WTC11 (cell line): ENCODE results near the gene ANKRD29. TPM values are rescaled to one million over a fixed set of nuclear protein-coding genes. Genes with fewer than 3 reads are reported as not detected.

Source experiments
- ATAC-seq: fragments of 200-7000 bp; cut with Tn5 transposase; 2 replicates; pipeline ENCODE4 v1.10.0; 2021; ENCODE audit warnings: mild to moderate bottlenecking, moderate library complexity
- CTCF ChIA-PET: fragments of 300-600 bp; sonication (Branson Sonifier 250); formaldehyde crosslinking; loops from one replicate; lab custom pipeline; 2021; ENCODE audit warnings: antibody characterized with exemption; lab: Charles Lee
- POLR2A ChIA-PET: fragments of 350-600 bp; sonication (Branson Sonifier 250); formaldehyde crosslinking; loops from one replicate; lab custom pipeline; 2021; ENCODE audit warnings: antibody characterized with exemption; lab: Charles Lee
- DNase-seq: peaks from one replicate; pipeline ENCODE4 v3.0.0; 2021; ENCODE audit warnings: low spot score
- H3K27ac Mint-ChIP-seq: 2 replicates; pipeline ENCODE4 v1.8.0; 2021; ENCODE audit warnings: mixed read lengths
- H3K27me3 Mint-ChIP-seq: 2 replicates; pipeline ENCODE4 v1.8.0; 2021; ENCODE audit warnings: low read depth, mild to moderate bottlenecking, moderate library complexity, mixed read lengths
- H3K36me3 Mint-ChIP-seq: 2 replicates; pipeline ENCODE4 v1.8.0; 2021; ENCODE audit warnings: mixed read lengths
- H3K4me1 Mint-ChIP-seq: 2 replicates; pipeline ENCODE4 v1.8.0; 2022; ENCODE audit warnings: mixed read lengths
- H3K4me3 Mint-ChIP-seq: 2 replicates; pipeline ENCODE4 v1.8.0; 2021; ENCODE audit warnings: mild to moderate bottlenecking, moderate library complexity, mixed read lengths
- H3K9me3 Mint-ChIP-seq: 2 replicates; pipeline ENCODE4 v1.8.0; 2021; ENCODE audit warnings: mixed read lengths
- ATF1 ChIP-seq: sonication (generic); formaldehyde crosslinking; IDR thresholded peaks from 2 replicates; pipeline ENCODE4 v1.8.1; 2023; ENCODE audit warnings: mild to moderate bottlenecking, moderate library complexity, missing genetic modification reagents
- CREM ChIP-seq: sonication (generic); formaldehyde crosslinking; IDR thresholded peaks from 2 replicates; pipeline ENCODE4 v1.8.1; 2022; ENCODE audit warnings: mild to moderate bottlenecking, missing genetic modification reagents, moderate library complexity
- ELF4 ChIP-seq: sonication (generic); formaldehyde crosslinking; IDR thresholded peaks from 2 replicates; pipeline ENCODE4 v1.8.1; 2022; ENCODE audit warnings: low read depth, mild to moderate bottlenecking, moderate library complexity, missing genetic modification reagents
- FOXP1 ChIP-seq: sonication (generic); formaldehyde crosslinking; IDR thresholded peaks from 2 replicates; pipeline ENCODE4 v1.8.0; 2022; ENCODE audit warnings: missing genetic modification reagents, mild to moderate bottlenecking, moderate library complexity, borderline replicate concordance
- GTF2I ChIP-seq: fragments of 250-450 bp; sonication (Bioruptor Pico); conservative IDR thresholded peaks from 2 replicates; pipeline ENCODE4 v1.4.0; 2021; ENCODE audit warnings: mild to moderate bottlenecking
- JUN ChIP-seq: sonication (generic); formaldehyde crosslinking; IDR thresholded peaks from 2 replicates; pipeline ENCODE4 v1.8.0; 2023; ENCODE audit warnings: mild to moderate bottlenecking, missing genetic modification reagents
- MXD4 ChIP-seq: fragments of 250-450 bp; sonication (Bioruptor Pico); IDR thresholded peaks from 2 replicates; pipeline ENCODE4 v1.8.0; 2021; ENCODE audit warnings: mild to moderate bottlenecking, moderate library complexity, borderline replicate concordance
- RORB ChIP-seq: fragments of 250-450 bp; sonication (Bioruptor Pico); IDR thresholded peaks from 2 replicates; pipeline ENCODE4 v1.9.0; 2021; ENCODE audit warnings: mild to moderate bottlenecking
- SP1 ChIP-seq: sonication (generic); formaldehyde crosslinking; conservative IDR thresholded peaks from 2 replicates; pipeline ENCODE4 v1.8.1; 2022; ENCODE audit warnings: missing genetic modification reagents
- ZNF121 ChIP-seq: sonication (generic); formaldehyde crosslinking; IDR thresholded peaks from 2 replicates; pipeline ENCODE4 v1.8.0; 2023; ENCODE audit warnings: missing genetic modification reagents
- ZNF138 ChIP-seq: sonication (generic); formaldehyde crosslinking; conservative IDR thresholded peaks from 2 replicates; pipeline ENCODE4 v1.8.1; 2022; ENCODE audit warnings: mild to moderate bottlenecking, moderate library complexity, missing genetic modification reagents
- ZNF416 ChIP-seq: fragments of 250-450 bp; sonication (Bioruptor Pico); IDR thresholded peaks from 2 replicates; pipeline ENCODE4 v1.9.0; 2021; ENCODE audit warnings: mild to moderate bottlenecking, inconsistent platforms
- ZNF423 ChIP-seq: fragments of 250-450 bp; sonication (Bioruptor Pico); IDR thresholded peaks from 2 replicates; pipeline ENCODE4 v2.1.2; 2022; ENCODE audit warnings: mild to moderate bottlenecking, moderate library complexity
- total RNA-seq: library from RNA; stranded (reverse); gene quantifications from 3 replicates; pipeline ENCODE4 v1.2.3, GENCODE V29; 2021
- TF ChIP-seq, protein P1 (sequence below): sonication (generic); formaldehyde crosslinking; IDR thresholded peaks from 2 replicates; pipeline ENCODE4 v1.8.1; 2023; ENCODE audit warnings: mild to moderate bottlenecking, moderate library complexity, missing genetic modification reagents
- TF ChIP-seq, protein P2 (sequence below): sonication (generic); formaldehyde crosslinking; IDR thresholded peaks from 2 replicates; pipeline ENCODE4 v1.8.0; 2022; ENCODE audit warnings: mild to moderate bottlenecking, missing genetic modification reagents
- TF ChIP-seq, protein P3 (sequence below): sonication (generic); formaldehyde crosslinking; conservative IDR thresholded peaks from 2 replicates; pipeline ENCODE4 v1.8.1; 2023; ENCODE audit warnings: mild to moderate bottlenecking, low read depth, missing genetic modification reagents, moderate library complexity
- TF ChIP-seq, protein P4 (sequence below): sonication (generic); formaldehyde crosslinking; IDR thresholded peaks from 2 replicates; pipeline ENCODE4 v1.8.1; 2022; ENCODE audit warnings: missing genetic modification reagents, borderline replicate concordance
- TF ChIP-seq, protein P5 (sequence below): sonication (generic); formaldehyde crosslinking; IDR thresholded peaks from 2 replicates; pipeline ENCODE4 v1.8.0; 2022; ENCODE audit warnings: mild to moderate bottlenecking, missing genetic modification reagents
- TF ChIP-seq, protein P6 (sequence below): sonication (generic); formaldehyde crosslinking; IDR thresholded peaks from 2 replicates; pipeline ENCODE4 v1.8.1; 2023; ENCODE audit warnings: mild to moderate bottlenecking, missing genetic modification reagents, borderline replicate concordance
- TF ChIP-seq, protein P7 (sequence below): sonication (generic); formaldehyde crosslinking; IDR thresholded peaks from 2 replicates; pipeline ENCODE4 v1.8.1; 2022; ENCODE audit warnings: low read depth, missing genetic modification reagents, borderline replicate concordance

ANKRD29 gene
- total RNA-seq, 1 experiment from 2014 or later: 4.9 TPM

DNA sequence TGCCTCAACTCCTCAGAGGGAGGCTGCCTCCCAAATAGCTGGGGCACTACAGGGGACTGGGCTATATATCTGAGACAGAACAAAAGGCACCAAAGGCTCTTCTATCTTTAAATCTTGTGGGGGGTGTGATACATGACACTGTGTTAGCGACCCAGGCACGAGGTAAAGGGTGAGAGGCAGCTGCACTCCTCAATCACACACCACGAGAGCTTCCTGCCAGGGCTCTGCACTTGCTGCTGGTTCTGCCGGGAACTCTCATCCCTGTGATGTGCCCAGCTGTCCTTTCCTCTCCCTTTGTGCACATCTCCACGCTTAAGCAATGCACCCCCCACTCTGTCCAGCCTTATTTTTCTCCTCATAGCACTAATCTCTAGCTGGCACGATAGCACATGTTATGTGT is 108.8 kb downstream of the ANKRD29 start (continued):
- TF ChIP-seq ZNF423 (CRISPR knock-in tag) (no peak), ZNF416 (CRISPR knock-in tag) (no peak), FOXP1 (CRISPR knock-in tag) (no peak)
- TF ChIP-seq, protein P1, sequence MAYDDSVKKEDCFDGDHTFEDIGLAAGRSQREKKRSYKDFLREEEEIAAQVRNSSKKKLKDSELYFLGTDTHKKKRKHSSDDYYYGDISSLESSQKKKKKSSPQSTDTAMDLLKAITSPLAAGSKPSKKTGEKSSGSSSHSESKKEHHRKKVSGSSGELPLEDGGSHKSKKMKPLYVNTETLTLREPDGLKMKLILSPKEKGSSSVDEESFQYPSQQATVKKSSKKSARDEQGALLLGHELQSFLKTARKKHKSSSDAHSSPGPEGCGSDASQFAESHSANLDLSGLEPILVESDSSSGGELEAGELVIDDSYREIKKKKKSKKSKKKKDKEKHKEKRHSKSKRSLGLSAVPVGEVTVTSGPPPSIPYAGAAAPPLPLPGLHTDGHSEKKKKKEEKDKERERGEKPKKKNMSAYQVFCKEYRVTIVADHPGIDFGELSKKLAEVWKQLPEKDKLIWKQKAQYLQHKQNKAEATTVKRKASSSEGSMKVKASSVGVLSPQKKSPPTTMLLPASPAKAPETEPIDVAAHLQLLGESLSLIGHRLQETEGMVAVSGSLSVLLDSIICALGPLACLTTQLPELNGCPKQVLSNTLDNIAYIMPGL (CRISPR knock-in tag): no peak

DNA sequence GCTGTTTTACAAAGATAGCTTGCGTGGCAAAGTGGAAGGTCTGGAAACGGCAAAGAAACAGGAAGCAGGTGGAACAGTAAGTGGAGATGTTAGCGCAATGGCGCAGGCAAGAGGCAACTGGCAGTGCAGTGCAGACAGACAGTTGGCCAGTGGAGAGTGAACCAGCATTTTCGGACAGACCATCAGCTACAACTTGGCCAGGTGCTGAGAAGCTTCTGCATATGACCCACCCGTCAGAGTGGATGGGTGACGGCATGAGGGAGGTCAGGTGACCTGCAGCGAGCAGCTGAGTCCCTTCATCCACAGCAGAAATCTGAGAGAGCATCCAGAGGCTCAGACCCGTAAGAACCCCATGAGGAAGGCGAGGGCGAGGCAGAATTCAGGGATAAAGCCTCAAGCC is 110.2 kb downstream of the ANKRD29 start:
- CTCF ChIA-PET: no interaction called here
- ATAC-seq (no peak), DNase-seq (no peak)
- H3K4me3 Mint-ChIP-seq: no peak overlapping the region
- H3K27me3 Mint-ChIP-seq: no peaks in the 10 kb centered on the region
- no peak overlapping the region for H3K27ac Mint-ChIP-seq
- H3K9me3 Mint-ChIP-seq: no peaks in the 10 kb centered on the region
- H3K4me1 Mint-ChIP-seq: no peaks in the 10 kb centered on the region
- TF ChIP-seq ZNF138 (CRISPR knock-in tag) (no peak), MXD4 (CRISPR knock-in tag) (no peak), CREM (no peak), ELF4 (CRISPR knock-in tag) (no peak), GTF2I (no peak), ZNF121 (CRISPR knock-in tag) (no peak), RORB (CRISPR knock-in tag) (no peak), ATF1 (CRISPR knock-in tag) (no peak)
- TF ChIP-seq, protein P2, sequence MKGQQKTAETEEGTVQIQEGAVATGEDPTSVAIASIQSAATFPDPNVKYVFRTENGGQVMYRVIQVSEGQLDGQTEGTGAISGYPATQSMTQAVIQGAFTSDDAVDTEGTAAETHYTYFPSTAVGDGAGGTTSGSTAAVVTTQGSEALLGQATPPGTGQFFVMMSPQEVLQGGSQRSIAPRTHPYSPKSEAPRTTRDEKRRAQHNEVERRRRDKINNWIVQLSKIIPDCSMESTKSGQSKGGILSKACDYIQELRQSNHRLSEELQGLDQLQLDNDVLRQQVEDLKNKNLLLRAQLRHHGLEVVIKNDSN (CRISPR knock-in tag): no peak
- POLR2A ChIA-PET: no interaction called here
- H3K36me3 Mint-ChIP-seq: peaks cover 66% of the 10 kb centered on the region

DNA sequence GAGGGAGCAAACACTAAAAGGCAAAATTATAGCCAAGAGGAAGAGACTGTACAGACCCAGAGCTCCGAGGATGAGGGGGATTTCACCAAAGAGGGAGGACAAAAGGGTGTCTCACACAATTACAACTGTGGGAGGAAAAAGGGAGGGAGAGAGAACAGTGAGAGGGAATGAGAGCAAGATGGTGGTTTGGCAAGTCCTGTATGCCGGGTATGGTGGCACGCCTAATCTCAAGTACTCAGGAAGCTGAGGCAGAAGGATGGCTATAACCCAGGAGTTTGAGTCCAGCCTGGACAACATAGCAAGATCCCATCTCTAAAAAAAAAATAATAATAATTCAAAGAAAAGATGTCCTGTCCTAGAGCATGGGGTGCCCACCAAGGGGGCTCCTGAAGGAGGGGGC is 110.7 kb downstream of the ANKRD29 start:
- ATAC-seq (no peak), DNase-seq (no peak)
- Mint-ChIP-seq H3K4me3 (no peak overlapping the region), H3K36me3 (peaks cover 67% of the 10 kb centered on the region), H3K9me3 (no peaks in the 10 kb centered on the region), H3K27ac (no peak overlapping the region), H3K4me1 (no peaks in the 10 kb centered on the region), H3K27me3 (no peaks in the 10 kb centered on the region)
- ChIA-PET POLR2A (no interaction called here), CTCF (no interaction called here)
- no peak for TF ChIP-seq FOXP1 (CRISPR knock-in tag)
- no peak for TF ChIP-seq ZNF138 (CRISPR knock-in tag)
- TF ChIP-seq SP1 (CRISPR knock-in tag): no peak
- TF ChIP-seq, protein P3, sequence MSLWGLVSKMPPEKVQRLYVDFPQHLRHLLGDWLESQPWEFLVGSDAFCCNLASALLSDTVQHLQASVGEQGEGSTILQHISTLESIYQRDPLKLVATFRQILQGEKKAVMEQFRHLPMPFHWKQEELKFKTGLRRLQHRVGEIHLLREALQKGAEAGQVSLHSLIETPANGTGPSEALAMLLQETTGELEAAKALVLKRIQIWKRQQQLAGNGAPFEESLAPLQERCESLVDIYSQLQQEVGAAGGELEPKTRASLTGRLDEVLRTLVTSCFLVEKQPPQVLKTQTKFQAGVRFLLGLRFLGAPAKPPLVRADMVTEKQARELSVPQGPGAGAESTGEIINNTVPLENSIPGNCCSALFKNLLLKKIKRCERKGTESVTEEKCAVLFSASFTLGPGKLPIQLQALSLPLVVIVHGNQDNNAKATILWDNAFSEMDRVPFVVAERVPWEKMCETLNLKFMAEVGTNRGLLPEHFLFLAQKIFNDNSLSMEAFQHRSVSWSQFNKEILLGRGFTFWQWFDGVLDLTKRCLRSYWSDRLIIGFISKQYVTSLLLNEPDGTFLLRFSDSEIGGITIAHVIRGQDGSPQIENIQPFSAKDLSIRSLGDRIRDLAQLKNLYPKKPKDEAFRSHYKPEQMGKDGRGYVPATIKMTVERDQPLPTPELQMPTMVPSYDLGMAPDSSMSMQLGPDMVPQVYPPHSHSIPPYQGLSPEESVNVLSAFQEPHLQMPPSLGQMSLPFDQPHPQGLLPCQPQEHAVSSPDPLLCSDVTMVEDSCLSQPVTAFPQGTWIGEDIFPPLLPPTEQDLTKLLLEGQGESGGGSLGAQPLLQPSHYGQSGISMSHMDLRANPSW: no peak
- TF ChIP-seq, protein P4, sequence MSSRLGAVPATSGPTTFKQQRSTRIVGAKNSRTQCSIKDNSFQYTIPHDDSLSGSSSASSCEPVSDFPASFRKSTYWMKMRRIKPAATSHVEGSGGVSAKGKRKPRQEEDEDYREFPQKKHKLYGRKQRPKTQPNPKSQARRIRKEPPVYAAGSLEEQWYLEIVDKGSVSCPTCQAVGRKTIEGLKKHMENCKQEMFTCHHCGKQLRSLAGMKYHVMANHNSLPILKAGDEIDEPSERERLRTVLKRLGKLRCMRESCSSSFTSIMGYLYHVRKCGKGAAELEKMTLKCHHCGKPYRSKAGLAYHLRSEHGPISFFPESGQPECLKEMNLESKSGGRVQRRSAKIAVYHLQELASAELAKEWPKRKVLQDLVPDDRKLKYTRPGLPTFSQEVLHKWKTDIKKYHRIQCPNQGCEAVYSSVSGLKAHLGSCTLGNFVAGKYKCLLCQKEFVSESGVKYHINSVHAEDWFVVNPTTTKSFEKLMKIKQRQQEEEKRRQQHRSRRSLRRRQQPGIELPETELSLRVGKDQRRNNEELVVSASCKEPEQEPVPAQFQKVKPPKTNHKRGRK: no peak
- TF ChIP-seq, protein P5, sequence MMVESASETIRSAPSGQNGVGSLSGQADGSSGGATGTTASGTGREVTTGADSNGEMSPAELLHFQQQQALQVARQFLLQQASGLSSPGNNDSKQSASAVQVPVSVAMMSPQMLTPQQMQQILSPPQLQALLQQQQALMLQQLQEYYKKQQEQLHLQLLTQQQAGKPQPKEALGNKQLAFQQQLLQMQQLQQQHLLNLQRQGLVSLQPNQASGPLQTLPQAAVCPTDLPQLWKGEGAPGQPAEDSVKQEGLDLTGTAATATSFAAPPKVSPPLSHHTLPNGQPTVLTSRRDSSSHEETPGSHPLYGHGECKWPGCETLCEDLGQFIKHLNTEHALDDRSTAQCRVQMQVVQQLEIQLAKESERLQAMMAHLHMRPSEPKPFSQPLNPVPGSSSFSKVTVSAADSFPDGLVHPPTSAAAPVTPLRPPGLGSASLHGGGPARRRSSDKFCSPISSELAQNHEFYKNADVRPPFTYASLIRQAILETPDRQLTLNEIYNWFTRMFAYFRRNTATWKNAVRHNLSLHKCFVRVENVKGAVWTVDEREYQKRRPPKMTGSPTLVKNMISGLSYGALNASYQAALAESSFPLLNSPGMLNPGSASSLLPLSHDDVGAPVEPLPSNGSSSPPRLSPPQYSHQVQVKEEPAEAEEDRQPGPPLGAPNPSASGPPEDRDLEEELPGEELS: no peak
- no peak for TF ChIP-seq JUN (CRISPR knock-in tag)
- TF ChIP-seq, protein P6, sequence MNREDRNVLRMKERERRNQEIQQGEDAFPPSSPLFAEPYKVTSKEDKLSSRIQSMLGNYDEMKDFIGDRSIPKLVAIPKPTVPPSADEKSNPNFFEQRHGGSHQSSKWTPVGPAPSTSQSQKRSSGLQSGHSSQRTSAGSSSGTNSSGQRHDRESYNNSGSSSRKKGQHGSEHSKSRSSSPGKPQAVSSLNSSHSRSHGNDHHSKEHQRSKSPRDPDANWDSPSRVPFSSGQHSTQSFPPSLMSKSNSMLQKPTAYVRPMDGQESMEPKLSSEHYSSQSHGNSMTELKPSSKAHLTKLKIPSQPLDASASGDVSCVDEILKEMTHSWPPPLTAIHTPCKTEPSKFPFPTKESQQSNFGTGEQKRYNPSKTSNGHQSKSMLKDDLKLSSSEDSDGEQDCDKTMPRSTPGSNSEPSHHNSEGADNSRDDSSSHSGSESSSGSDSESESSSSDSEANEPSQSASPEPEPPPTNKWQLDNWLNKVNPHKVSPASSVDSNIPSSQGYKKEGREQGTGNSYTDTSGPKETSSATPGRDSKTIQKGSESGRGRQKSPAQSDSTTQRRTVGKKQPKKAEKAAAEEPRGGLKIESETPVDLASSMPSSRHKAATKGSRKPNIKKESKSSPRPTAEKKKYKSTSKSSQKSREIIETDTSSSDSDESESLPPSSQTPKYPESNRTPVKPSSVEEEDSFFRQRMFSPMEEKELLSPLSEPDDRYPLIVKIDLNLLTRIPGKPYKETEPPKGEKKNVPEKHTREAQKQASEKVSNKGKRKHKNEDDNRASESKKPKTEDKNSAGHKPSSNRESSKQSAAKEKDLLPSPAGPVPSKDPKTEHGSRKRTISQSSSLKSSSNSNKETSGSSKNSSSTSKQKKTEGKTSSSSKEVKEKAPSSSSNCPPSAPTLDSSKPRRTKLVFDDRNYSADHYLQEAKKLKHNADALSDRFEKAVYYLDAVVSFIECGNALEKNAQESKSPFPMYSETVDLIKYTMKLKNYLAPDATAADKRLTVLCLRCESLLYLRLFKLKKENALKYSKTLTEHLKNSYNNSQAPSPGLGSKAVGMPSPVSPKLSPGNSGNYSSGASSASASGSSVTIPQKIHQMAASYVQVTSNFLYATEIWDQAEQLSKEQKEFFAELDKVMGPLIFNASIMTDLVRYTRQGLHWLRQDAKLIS (CRISPR knock-in tag): no peak
- TF ChIP-seq, protein P7, sequence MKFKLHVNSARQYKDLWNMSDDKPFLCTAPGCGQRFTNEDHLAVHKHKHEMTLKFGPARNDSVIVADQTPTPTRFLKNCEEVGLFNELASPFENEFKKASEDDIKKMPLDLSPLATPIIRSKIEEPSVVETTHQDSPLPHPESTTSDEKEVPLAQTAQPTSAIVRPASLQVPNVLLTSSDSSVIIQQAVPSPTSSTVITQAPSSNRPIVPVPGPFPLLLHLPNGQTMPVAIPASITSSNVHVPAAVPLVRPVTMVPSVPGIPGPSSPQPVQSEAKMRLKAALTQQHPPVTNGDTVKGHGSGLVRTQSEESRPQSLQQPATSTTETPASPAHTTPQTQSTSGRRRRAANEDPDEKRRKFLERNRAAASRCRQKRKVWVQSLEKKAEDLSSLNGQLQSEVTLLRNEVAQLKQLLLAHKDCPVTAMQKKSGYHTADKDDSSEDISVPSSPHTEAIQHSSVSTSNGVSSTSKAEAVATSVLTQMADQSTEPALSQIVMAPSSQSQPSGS (CRISPR knock-in tag): no peak
